ENCODE measurements around the gene NME9. TPM values are rescaled to one million over a fixed set of nuclear protein-coding genes. Genes with fewer than 3 reads are reported as not detected.

Gene NME9
- total and polyA plus RNA-seq, 2 of the 4 experiments (the other 2 are of a cell fraction), result not detected

GRCh38 chr3:138253609-138254008, 76.0 kb downstream of the NME9 start:
- H3K4ac ChIP-seq (ENCODE audit: low read depth, low read length), result no peak overlapping the region
- CTCF ChIA-PET, result no interaction called here
- no peak for ATAC-seq (ENCODE audit: low read depth)

More at GRCh38 chr3:138253609-138254008, 76.0 kb downstream of the NME9 start:
- Histone ChIP-seq H2BK120ac (ENCODE audit: low read depth, low read length) (no peak overlapping the region), H2AK5ac (ENCODE audit: low read depth, low read length) (no peak overlapping the region), H4K91ac (ENCODE audit: insufficient read depth, low read depth, low read length) (no peak overlapping the region), H3K56ac (ENCODE audit: extremely low read depth, insufficient read depth, low read length) (no peak overlapping the region), H3K27ac (ENCODE audit: insufficient read depth, low read length) (no peak overlapping the region), H3K4me1 (ENCODE audit: control insufficient read depth, insufficient read depth, low read length) (no peaks in the 10 kb centered on the region), H3K27me3 (ENCODE audit: control insufficient read depth, insufficient read depth, low read length) (no peaks in the 10 kb centered on the region), H3K18ac (ENCODE audit: low read depth, low read length) (no peak overlapping the region), H3K4me3 (ENCODE audit: insufficient read depth, low read depth, low read length) (no peak overlapping the region), H2AFZ (replicated peaks; ENCODE audit: low read length, poor library complexity) (no peak overlapping the region), H4K5ac (ENCODE audit: low read depth, low read length) (no peak overlapping the region), H3K36me3 (ENCODE audit: control insufficient read depth, insufficient read depth, low read length) (no peaks in the 10 kb centered on the region), H3K9ac (ENCODE audit: low read depth, low read length) (no peak overlapping the region), H4K20me1 (ENCODE audit: insufficient read depth, low read length) (no peaks in the 10 kb centered on the region), H2BK20ac (ENCODE audit: low read depth, low read length) (no peak overlapping the region), H2BK15ac (ENCODE audit: low read depth, low read length) (no peak overlapping the region), H3K14ac (replicated peaks; ENCODE audit: low read depth, low read length) (no peak overlapping the region), H2AK9ac (replicated peaks; ENCODE audit: low read depth, low read length, poor library complexity) (no peak overlapping the region), H2BK5ac (ENCODE audit: low read depth, low read length, poor library complexity, severe bottlenecking) (no peak overlapping the region), H3K9me1 (ENCODE audit: insufficient read depth, low read length) (no peaks in the 10 kb centered on the region; the same call in 1 of the 2 replicates), H3K79me1 (ENCODE audit: low read depth in 1 of 2, low read length in 2 of 2) (no peaks in the 10 kb centered on the region), H3K4me2 (ENCODE audit: low read depth, low read length) (no peak overlapping the region), H3K9me3 (ENCODE audit: control insufficient read depth, insufficient read depth, low read length) (no peaks in the 10 kb centered on the region), H4K8ac (ENCODE audit: low read depth in 2 of 2, low read length in 2 of 2) (no peak overlapping the region), H3K23ac (ENCODE audit: low read depth, low read length) (no peak overlapping the region)
- DNase-seq, result peak; percentile 3
- dilution Hi-C loops (cut with HindIII; ENCODE audit: low sequenced_read_pairs, unreplicated experiment) (no loop called here), intact Hi-C loops (cut with micrococcal nuclease) (no loop called here), in situ Hi-C loops (cut with MboI; ENCODE audit: low sequenced_read_pairs) (no loop called here)
- TF ChIP-seq MAFK (IDR thresholded peaks at IDR 0.05; ENCODE audit: low read depth, low read length) (no peak), SMC3 (IDR thresholded peaks at IDR 0.05; ENCODE audit: low read depth, low read length) (no peak), NFE2L2 (IDR thresholded peaks at IDR 0.05; ENCODE audit: low read depth, low read length) (no peak), RCOR1 (IDR thresholded peaks at IDR 0.05; ENCODE audit: insufficient replicate concordance, low read length) (no peak), CEBPB (IDR thresholded peaks at IDR 0.05; ENCODE audit: low read depth, low read length) (no peak), MAZ (IDR thresholded peaks at IDR 0.05; ENCODE audit: borderline replicate concordance, low read depth, low read length) (no peak), MXI1 (IDR thresholded peaks at IDR 0.05; ENCODE audit: borderline replicate concordance, low read depth, low read length) (no peak), CHD1 (IDR thresholded peaks at IDR 0.05; ENCODE audit: low read depth, low read length) (no peak), RAD21 (IDR thresholded peaks at IDR 0.05; ENCODE audit: low read length) (no peak), RFX5 (IDR thresholded peaks at IDR 0.05; ENCODE audit: low read depth, low read length) (no peak), FOS (IDR thresholded peaks at IDR 0.05; ENCODE audit: low read depth, low read length) (no peak), POLR2A (IDR thresholded peaks at IDR 0.05; ENCODE audit: low read depth, low read length) (no peak), BHLHE40 (IDR thresholded peaks at IDR 0.05; ENCODE audit: low read depth, low read length) (no peak), CTCF (conservative IDR thresholded peaks at IDR 0.05; ENCODE audit: low read depth, low read length) (no peak)
- TF ChIP-seq, protein P1, sequence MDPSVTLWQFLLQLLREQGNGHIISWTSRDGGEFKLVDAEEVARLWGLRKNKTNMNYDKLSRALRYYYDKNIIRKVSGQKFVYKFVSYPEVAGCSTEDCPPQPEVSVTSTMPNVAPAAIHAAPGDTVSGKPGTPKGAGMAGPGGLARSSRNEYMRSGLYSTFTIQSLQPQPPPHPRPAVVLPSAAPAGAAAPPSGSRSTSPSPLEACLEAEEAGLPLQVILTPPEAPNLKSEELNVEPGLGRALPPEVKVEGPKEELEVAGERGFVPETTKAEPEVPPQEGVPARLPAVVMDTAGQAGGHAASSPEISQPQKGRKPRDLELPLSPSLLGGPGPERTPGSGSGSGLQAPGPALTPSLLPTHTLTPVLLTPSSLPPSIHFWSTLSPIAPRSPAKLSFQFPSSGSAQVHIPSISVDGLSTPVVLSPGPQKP (IDR thresholded peaks at IDR 0.05; ENCODE audit: borderline replicate concordance, low read depth, low read length), result no peak
- TF ChIP-seq, protein P2, sequence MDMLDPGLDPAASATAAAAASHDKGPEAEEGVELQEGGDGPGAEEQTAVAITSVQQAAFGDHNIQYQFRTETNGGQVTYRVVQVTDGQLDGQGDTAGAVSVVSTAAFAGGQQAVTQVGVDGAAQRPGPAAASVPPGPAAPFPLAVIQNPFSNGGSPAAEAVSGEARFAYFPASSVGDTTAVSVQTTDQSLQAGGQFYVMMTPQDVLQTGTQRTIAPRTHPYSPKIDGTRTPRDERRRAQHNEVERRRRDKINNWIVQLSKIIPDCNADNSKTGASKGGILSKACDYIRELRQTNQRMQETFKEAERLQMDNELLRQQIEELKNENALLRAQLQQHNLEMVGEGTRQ (IDR thresholded peaks at IDR 0.05; ENCODE audit: low read depth, low read length), result no peak
- BruUV-seq (replicated peaks), result no TSS peak
- POLR2A ChIA-PET (ENCODE audit: unreplicated experiment), result no interaction called here
- no CpG with 5 or more reads among the region's 1 CpG for WGBS, 2 experiments (ENCODE audit: extremely low coverage in 2 of 2, insufficient read length in 1 of 2)

Data from IMR-90 (cell line).